ENCODE data around the gene YEATS4.

The YEATS4 gene

DNA sequence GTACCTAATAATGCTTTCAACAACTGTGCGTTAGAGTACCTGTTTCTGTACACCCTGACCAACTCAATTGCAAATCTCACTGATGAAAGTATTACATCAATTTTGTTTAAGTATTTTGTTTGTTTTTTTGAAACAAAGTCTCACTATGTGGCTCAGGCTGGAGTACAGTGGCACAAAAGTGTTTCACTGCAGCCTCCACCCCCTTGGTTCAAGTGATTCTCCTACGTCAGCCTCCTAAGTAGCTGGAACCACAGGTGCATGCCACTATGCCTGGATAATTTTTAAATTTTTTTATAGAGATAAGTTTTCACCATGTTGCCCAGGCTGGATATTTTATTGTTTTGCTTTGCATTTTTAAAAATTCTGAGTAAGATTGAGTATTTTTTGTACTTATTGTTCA, 46.7 kb downstream of the YEATS4 start:
- DNase-seq: no peak
- Histone ChIP-seq H3K36me3 (ENCODE audit: control insufficient read depth, insufficient read depth, low read length) (no peaks in the 10 kb centered on the region), H3K27me3 (replicated peaks; ENCODE audit: control insufficient read depth, insufficient read depth, low read length, poor library complexity, severe bottlenecking) (no peaks in the 10 kb centered on the region), H3K27ac (ENCODE audit: insufficient read depth, low read length, poor library complexity, severe bottlenecking) (no peak overlapping the region), H3K4me1 (ENCODE audit: control insufficient read depth, insufficient read depth, low read length, poor library complexity, severe bottlenecking) (no peaks in the 10 kb centered on the region), H3K4me3 (ENCODE audit: insufficient read depth, low read depth, low read length, poor library complexity, severe bottlenecking) (no peak overlapping the region), H3K9me3 (ENCODE audit: control insufficient read depth, low read length) (no peaks in the 10 kb centered on the region)

GRCh38 chr12:69410571-69410970, 51.0 kb downstream of the YEATS4 start:
- H3K9me3 ChIP-seq (ENCODE audit: control insufficient read depth, low read length): no peaks in the 10 kb centered on the region
- H3K4me3 ChIP-seq (ENCODE audit: insufficient read depth, low read depth, low read length, poor library complexity, severe bottlenecking): no peak overlapping the region
- H3K36me3 ChIP-seq (ENCODE audit: control insufficient read depth, insufficient read depth, low read length): no peaks in the 10 kb centered on the region
- DNase-seq: no peak
- H3K27me3 ChIP-seq (replicated peaks; ENCODE audit: control insufficient read depth, insufficient read depth, low read length, poor library complexity, severe bottlenecking): no peaks in the 10 kb centered on the region
- no peaks in the 10 kb centered on the region for H3K4me1 ChIP-seq (ENCODE audit: control insufficient read depth, insufficient read depth, low read length, poor library complexity, severe bottlenecking)
- H3K27ac ChIP-seq (ENCODE audit: insufficient read depth, low read length, poor library complexity, severe bottlenecking): no peak overlapping the region

GRCh38 chr12:69412655-69413054, 53.1 kb downstream of the YEATS4 start:
- H3K27ac ChIP-seq (ENCODE audit: insufficient read depth, low read length, poor library complexity, severe bottlenecking): no peak overlapping the region
- H3K9me3 ChIP-seq (ENCODE audit: control insufficient read depth, low read length): no peaks in the 10 kb centered on the region
- H3K4me3 ChIP-seq (ENCODE audit: insufficient read depth, low read depth, low read length, poor library complexity, severe bottlenecking): no peak overlapping the region
- no peaks in the 10 kb centered on the region for H3K36me3 ChIP-seq (ENCODE audit: control insufficient read depth, insufficient read depth, low read length)
- H3K27me3 ChIP-seq (replicated peaks; ENCODE audit: control insufficient read depth, insufficient read depth, low read length, poor library complexity, severe bottlenecking): no peaks in the 10 kb centered on the region
- no peaks in the 10 kb centered on the region for H3K4me1 ChIP-seq (ENCODE audit: control insufficient read depth, insufficient read depth, low read length, poor library complexity, severe bottlenecking)
- no peak for DNase-seq

- Histone ChIP-seq H3K9me3 (ENCODE audit: control insufficient read depth, low read length) (no peaks in the 10 kb centered on the region), H3K4me3 (ENCODE audit: insufficient read depth, low read depth, low read length, poor library complexity, severe bottlenecking) (no peak overlapping the region), H3K36me3 (ENCODE audit: control insufficient read depth, insufficient read depth, low read length) (no peaks in the 10 kb centered on the region), H3K27me3 (replicated peaks; ENCODE audit: control insufficient read depth, insufficient read depth, low read length, poor library complexity, severe bottlenecking) (no peaks in the 10 kb centered on the region), H3K4me1 (ENCODE audit: control insufficient read depth, insufficient read depth, low read length, poor library complexity, severe bottlenecking) (no peaks in the 10 kb centered on the region), H3K27ac (ENCODE audit: insufficient read depth, low read length, poor library complexity, severe bottlenecking) (no peak overlapping the region)
- no peak for DNase-seq
Observed at GRCh38 chr12:69415471-69416275, 56.1 kb downstream of the YEATS4 start.

DNA sequence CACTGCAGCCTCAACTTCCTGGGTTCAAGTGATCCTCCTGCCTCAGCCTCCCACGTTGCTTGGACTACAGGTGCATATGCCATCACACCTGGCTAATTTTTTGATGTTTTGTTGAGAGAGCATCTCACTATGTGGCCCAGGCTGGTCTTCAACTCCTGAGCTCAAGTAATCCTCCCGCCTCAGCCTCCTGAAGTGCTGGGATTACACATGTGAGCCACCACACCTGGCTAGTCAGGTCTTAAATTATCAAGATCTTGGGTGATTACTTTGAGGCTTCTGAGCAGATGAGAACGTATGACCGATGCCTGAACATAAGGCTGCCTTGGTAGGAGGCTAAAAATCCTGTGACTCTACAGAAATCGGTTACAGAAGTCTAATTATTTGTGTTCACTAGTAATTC, 57.7 kb downstream of the YEATS4 start:
- no peaks in the 10 kb centered on the region for H3K27me3 ChIP-seq (replicated peaks; ENCODE audit: control insufficient read depth, insufficient read depth, low read length, poor library complexity, severe bottlenecking)
- H3K9me3 ChIP-seq (ENCODE audit: control insufficient read depth, low read length): no peaks in the 10 kb centered on the region
- H3K4me3 ChIP-seq (ENCODE audit: insufficient read depth, low read depth, low read length, poor library complexity, severe bottlenecking): no peak overlapping the region
- DNase-seq: no peak
- H3K4me1 ChIP-seq (ENCODE audit: control insufficient read depth, insufficient read depth, low read length, poor library complexity, severe bottlenecking): no peaks in the 10 kb centered on the region
- H3K27ac ChIP-seq (ENCODE audit: insufficient read depth, low read length, poor library complexity, severe bottlenecking): no peak overlapping the region
- no peaks in the 10 kb centered on the region for H3K36me3 ChIP-seq (ENCODE audit: control insufficient read depth, insufficient read depth, low read length)

- Histone ChIP-seq H3K4me3 (ENCODE audit: insufficient read depth, low read depth, low read length, poor library complexity, severe bottlenecking) (no peak overlapping the region), H3K27me3 (replicated peaks; ENCODE audit: control insufficient read depth, insufficient read depth, low read length, poor library complexity, severe bottlenecking) (no peaks in the 10 kb centered on the region), H3K9me3 (ENCODE audit: control insufficient read depth, low read length) (no peaks in the 10 kb centered on the region), H3K4me1 (ENCODE audit: control insufficient read depth, insufficient read depth, low read length, poor library complexity, severe bottlenecking) (no peaks in the 10 kb centered on the region), H3K36me3 (ENCODE audit: control insufficient read depth, insufficient read depth, low read length) (no peaks in the 10 kb centered on the region), H3K27ac (ENCODE audit: insufficient read depth, low read length, poor library complexity, severe bottlenecking) (no peak overlapping the region)
- DNase-seq: no peak
Observed at GRCh38 chr12:69417741-69418167, 58.2 kb downstream of the YEATS4 start.

DNA sequence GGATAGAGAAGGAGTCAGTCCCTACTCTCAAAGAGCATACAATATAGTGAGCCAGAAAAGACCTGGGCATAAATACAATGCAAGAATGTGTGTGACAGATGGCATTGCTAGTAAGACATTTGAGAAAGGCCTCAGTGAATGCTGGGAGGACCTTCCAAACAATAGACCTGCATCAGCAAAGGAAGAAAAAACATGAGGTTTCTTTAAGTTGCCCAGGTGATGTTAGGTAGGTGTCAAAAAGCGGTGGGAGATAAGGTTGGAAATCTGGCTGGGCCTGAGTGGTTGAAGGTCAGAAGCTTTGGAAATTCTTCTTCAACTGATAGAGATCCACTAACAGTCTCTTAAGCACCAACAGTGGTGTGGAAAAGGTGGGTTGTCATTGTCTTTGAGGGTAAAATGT, 60.2 kb downstream of the YEATS4 start:
- Histone ChIP-seq H3K36me3 (ENCODE audit: control insufficient read depth, insufficient read depth, low read length) (no peaks in the 10 kb centered on the region), H3K27ac (ENCODE audit: insufficient read depth, low read length, poor library complexity, severe bottlenecking) (no peak overlapping the region), H3K4me3 (ENCODE audit: insufficient read depth, low read depth, low read length, poor library complexity, severe bottlenecking) (no peak overlapping the region), H3K27me3 (replicated peaks; ENCODE audit: control insufficient read depth, insufficient read depth, low read length, poor library complexity, severe bottlenecking) (no peaks in the 10 kb centered on the region), H3K4me1 (ENCODE audit: control insufficient read depth, insufficient read depth, low read length, poor library complexity, severe bottlenecking) (no peaks in the 10 kb centered on the region), H3K9me3 (ENCODE audit: control insufficient read depth, low read length) (no peaks in the 10 kb centered on the region)
- DNase-seq: no peak

GRCh38 chr12:69421548-69421947, 62.0 kb downstream of the YEATS4 start:
- no peaks in the 10 kb centered on the region for H3K9me3 ChIP-seq (ENCODE audit: control insufficient read depth, low read length)
- no peaks in the 10 kb centered on the region for H3K36me3 ChIP-seq (ENCODE audit: control insufficient read depth, insufficient read depth, low read length)
- H3K4me1 ChIP-seq (ENCODE audit: control insufficient read depth, insufficient read depth, low read length, poor library complexity, severe bottlenecking): no peaks in the 10 kb centered on the region
- DNase-seq: no peak
- no peak overlapping the region for H3K4me3 ChIP-seq (ENCODE audit: insufficient read depth, low read depth, low read length, poor library complexity, severe bottlenecking)
- H3K27me3 ChIP-seq (replicated peaks; ENCODE audit: control insufficient read depth, insufficient read depth, low read length, poor library complexity, severe bottlenecking): no peaks in the 10 kb centered on the region
- no peak overlapping the region for H3K27ac ChIP-seq (ENCODE audit: insufficient read depth, low read length, poor library complexity, severe bottlenecking)

DNA sequence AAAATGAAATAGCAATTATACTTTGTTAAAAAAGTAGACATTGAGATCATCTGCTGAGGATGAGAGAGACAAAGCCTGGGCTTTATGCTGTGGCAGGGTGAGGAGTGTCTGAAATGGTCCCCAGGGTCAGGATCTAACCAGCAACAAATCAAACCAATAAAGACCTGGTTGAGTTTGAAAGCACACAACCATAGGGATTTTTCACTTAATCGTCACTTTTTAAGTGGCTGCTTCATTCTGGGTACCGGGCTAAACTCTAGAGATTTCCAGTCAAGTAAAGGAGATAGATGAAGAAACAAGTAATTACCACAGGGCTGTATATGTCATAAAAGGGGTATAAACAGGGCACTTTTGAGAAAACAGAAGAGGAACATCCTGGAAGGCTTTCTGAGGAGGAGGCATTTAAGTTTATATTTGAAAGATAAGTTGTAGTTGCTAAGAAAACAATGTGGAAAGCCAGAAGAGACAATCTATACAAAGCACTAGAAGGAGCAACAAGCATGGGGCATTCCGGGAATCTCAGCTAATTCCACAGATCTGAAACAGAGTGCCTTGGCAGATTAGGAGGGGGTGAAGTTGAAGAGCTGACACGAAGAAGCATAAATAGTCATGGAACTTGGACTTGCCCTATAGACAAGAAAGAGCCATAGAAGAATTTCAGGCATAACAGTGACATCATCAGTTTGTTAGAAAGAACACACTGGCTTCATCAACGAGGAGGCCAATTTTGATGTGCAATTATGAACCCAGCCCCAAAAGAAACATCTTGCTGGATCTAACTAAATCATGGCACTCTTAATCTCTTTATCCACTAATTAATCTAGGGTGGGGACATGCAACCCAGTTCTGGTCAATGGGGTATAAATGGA, 63.7 kb downstream of the YEATS4 start:
- no peaks in the 10 kb centered on the region for H3K27me3 ChIP-seq (replicated peaks; ENCODE audit: control insufficient read depth, insufficient read depth, low read length, poor library complexity, severe bottlenecking)
- no peak for DNase-seq
- no peak overlapping the region for H3K4me3 ChIP-seq (ENCODE audit: insufficient read depth, low read depth, low read length, poor library complexity, severe bottlenecking)

GRCh38 chr12:69425417-69425816, 65.9 kb downstream of the YEATS4 start:
- Histone ChIP-seq H3K9me3 (ENCODE audit: control insufficient read depth, low read length) (no peaks in the 10 kb centered on the region), H3K36me3 (ENCODE audit: control insufficient read depth, insufficient read depth, low read length) (no peaks in the 10 kb centered on the region), H3K4me1 (ENCODE audit: control insufficient read depth, insufficient read depth, low read length, poor library complexity, severe bottlenecking) (no peaks in the 10 kb centered on the region), H3K27ac (ENCODE audit: insufficient read depth, low read length, poor library complexity, severe bottlenecking) (no peak overlapping the region), H3K4me3 (ENCODE audit: insufficient read depth, low read depth, low read length, poor library complexity, severe bottlenecking) (no peak overlapping the region), H3K27me3 (replicated peaks; ENCODE audit: control insufficient read depth, insufficient read depth, low read length, poor library complexity, severe bottlenecking) (no peaks in the 10 kb centered on the region)
- DNase-seq: no peak

More for the DNA sequence above, 63.7 kb downstream of the YEATS4 start:
- H3K9me3 ChIP-seq (ENCODE audit: control insufficient read depth, low read length): no peaks in the 10 kb centered on the region
- no peaks in the 10 kb centered on the region for H3K4me1 ChIP-seq (ENCODE audit: control insufficient read depth, insufficient read depth, low read length, poor library complexity, severe bottlenecking)
- H3K36me3 ChIP-seq (ENCODE audit: control insufficient read depth, insufficient read depth, low read length): no peaks in the 10 kb centered on the region
- H3K27ac ChIP-seq (ENCODE audit: insufficient read depth, low read length, poor library complexity, severe bottlenecking): no peak overlapping the region
